Retinal pigment epithelial cell (primary cell): Measurements from ENCODE around the gene MEPE.

Experiments used
- DNase-seq: peaks from one replicate; pipeline ENCODE4 v3.0.0-alpha.2; 2010; ENCODE audit warnings: low read depth
- H3K4me3 ChIP-seq: 2 replicates; pipeline ENCODE4 v1.5.1; 2011; ENCODE audit warnings: mild to moderate bottlenecking, low read length, control low read depth, moderate library complexity
- TF ChIP-seq, protein P1 (sequence below): conservative IDR thresholded peaks from 2 replicates; pipeline ENCODE4 v1.5.1; 2011; ENCODE audit warnings: low read depth, low read length, control low read depth, inconsistent platforms

Gene MEPE

GRCh38 chr4:87839592-87839946 is 6.8 kb downstream of the MEPE start:
- no peak overlapping the region for H3K4me3 ChIP-seq
- TF ChIP-seq, protein P1, sequence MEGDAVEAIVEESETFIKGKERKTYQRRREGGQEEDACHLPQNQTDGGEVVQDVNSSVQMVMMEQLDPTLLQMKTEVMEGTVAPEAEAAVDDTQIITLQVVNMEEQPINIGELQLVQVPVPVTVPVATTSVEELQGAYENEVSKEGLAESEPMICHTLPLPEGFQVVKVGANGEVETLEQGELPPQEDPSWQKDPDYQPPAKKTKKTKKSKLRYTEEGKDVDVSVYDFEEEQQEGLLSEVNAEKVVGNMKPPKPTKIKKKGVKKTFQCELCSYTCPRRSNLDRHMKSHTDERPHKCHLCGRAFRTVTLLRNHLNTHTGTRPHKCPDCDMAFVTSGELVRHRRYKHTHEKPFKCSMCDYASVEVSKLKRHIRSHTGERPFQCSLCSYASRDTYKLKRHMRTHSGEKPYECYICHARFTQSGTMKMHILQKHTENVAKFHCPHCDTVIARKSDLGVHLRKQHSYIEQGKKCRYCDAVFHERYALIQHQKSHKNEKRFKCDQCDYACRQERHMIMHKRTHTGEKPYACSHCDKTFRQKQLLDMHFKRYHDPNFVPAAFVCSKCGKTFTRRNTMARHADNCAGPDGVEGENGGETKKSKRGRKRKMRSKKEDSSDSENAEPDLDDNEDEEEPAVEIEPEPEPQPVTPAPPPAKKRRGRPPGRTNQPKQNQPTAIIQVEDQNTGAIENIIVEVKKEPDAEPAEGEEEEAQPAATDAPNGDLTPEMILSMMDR: no peak
- no peak for DNase-seq

- H3K4me3 ChIP-seq: no peak overlapping the region
- TF ChIP-seq, protein P1: no peak
- no peak for DNase-seq
Observed at GRCh38 chr4:87840149-87840548, 7.4 kb downstream of the MEPE start.

DNA sequence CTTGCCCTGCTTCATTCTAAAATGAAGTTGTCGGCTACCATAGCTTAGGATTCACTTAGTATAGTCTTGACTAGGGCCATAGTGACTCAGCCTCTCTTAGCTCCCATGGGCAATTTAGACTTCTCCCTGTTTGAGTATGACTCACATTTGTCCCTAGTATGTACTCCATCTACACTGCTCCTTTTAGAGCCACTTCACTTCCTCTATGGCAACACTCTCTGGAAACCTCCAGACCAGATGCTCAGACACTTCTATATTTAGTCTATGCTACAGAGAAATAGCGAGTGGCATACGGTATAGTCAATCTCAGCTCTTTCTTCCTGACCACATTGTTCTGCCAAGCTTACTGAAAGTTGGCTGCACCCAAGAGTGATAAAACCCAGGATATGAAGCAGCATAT is 11.2 kb downstream of the MEPE start:
- H3K4me3 ChIP-seq: no peak overlapping the region
- TF ChIP-seq, protein P1: no peak
- no peak for DNase-seq

- DNase-seq: no peak
- TF ChIP-seq, protein P1: no peak
- no peak overlapping the region for H3K4me3 ChIP-seq
Observed at GRCh38 chr4:87844452-87844851, 11.7 kb downstream of the MEPE start.

DNA sequence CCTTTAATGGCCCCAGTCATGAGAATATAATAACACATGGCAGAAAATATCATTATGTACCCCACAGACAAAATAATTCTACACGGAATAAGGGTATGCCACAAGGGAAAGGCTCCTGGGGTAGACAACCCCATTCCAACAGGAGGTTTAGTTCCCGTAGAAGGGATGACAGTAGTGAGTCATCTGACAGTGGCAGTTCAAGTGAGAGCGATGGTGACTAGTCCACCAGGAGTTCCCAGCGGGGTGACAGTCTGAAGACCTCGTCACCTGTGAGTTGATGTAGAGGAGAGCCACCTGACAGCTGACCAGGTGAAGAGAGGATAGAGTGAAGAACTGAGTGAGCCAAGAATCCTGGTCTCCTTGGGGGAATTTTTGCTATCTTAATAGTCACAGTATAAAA is 13.5 kb downstream of the MEPE start:
- TF ChIP-seq, protein P1: no peak
- no peak for DNase-seq
- H3K4me3 ChIP-seq: no peak overlapping the region

DNA sequence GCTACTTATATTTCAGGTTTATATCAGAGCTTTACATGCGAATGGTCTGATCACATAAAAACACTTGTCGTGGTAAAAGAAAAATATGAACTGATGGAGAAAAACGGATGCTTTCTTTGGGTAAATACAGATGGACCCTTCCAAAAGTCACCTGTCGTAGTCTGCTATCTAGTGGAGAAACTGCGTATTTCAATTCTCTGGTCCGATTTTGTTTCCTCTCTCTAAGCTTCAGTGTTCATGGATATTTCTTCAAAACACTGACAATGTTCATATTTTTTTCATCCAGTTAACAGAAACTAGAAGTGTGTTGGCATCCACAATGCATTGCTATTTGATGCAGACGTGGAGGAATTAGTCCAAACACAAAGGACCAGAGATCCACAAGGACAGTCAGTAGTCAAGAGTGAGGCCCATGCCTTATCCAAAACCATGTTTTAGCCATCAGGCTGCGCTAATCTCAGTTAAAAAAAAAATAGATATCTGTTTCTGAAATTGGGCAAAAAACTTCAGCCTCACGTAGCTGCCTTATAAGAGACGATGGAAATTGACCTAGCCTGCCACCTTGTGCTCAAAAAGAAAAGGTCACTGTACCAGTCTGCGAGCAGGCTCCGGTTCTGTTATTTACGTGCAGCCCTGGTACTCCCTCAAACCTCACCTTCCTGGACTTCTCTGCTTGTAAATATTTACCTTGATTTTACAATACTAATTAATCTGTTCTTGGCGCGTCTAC is 16.0 kb downstream of the MEPE start:
- no peak for DNase-seq
- peak overlapping the region; percentile 25 for H3K4me3 ChIP-seq
- TF ChIP-seq, protein P1: peak; percentile 69

DNA sequence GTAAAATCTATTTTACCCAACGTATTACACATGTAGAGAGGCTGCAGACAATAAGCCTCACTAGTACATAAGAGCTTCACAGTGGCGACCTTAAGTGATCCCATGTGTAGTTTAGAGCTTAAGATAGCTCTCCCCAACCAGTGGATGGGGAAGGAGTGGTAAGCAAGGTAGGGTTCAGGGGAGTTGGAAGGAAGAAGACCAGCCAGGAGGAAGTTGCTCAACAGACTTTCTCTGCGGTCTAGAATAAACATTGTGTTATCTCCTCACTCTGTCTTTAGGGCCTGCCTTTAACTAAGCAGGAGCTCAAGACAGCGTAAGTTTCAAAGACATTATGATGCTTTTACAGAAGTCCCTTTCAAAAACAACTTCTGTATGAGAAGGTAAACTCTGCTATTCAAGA is 16.8 kb downstream of the MEPE start:
- no peak overlapping the region for H3K4me3 ChIP-seq
- DNase-seq: no peak

More for the DNA sequence above, 16.8 kb downstream of the MEPE start:
- TF ChIP-seq, protein P1: no peak
